Vagina (tissue), 2 donors: Measurements from ENCODE around the gene SGK1.
"Not testable (repeated sequence)": the region's sequence is repeated elsewhere in the genome, so short reads cannot be mapped to it uniquely, and the experiment has no call there.

ENCODE experiments used
- CTCF ChIP-seq, 3 experiments: fragments of 450-650 bp in 2 of 3; fragments of 200-600 bp in 1 of 3; sonication (generic) in 1 of 3; IDR thresholded peaks; one replicate each; pipeline ENCODE4 v1.5.1; 2017 to 2019; ENCODE audit warnings: antibody characterized with exemption in 3 of 3, mild to moderate bottlenecking in 2 of 3, moderate library complexity in 2 of 3
- POLR2A ChIP-seq, 2 donors: fragments of 450-650 bp; IDR thresholded peaks; one replicate each; pipeline ENCODE4 v1.6.1; 2017; ENCODE audit warnings: antibody characterized with exemption in 2 of 2, mild to moderate bottlenecking in 2 of 2, moderate library complexity in 2 of 2
- POLR2AphosphoS5 ChIP-seq, 2 donors: sonication (generic); formaldehyde crosslinking; IDR thresholded peaks; one replicate each; pipeline ENCODE4 v1.9.0; 2017; ENCODE audit warnings: antibody characterized with exemption in 2 of 2, mild to moderate bottlenecking in 2 of 2, low read depth in 1 of 2; ENCODE audit not compliant: insufficient read depth in 1 of 2

DNA sequence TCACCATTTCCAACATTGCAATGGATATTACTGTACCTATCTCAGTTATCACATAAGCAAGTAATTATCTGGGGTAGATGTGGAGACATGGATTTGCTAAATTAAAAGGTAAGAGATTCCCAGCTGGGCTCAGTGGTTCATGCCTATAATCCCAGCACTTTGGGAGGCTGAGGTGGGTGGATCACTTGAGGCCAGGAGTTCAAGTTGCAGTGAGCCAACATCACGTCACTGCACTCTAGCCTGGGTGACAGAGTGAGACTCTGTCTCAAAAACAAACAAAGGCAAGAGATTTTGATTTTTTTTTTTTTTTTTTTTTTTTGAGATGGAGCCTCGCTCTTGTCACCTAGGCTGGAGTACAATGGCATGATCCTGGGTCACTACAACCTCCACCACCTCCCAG is 62.6 kb downstream of the SGK1 start:
- TF ChIP-seq CTCF (IDR thresholded peaks at IDR 0.05); POLR2A (IDR thresholded peaks at IDR 0.05); POLR2AphosphoS5 (IDR thresholded peaks at IDR 0.05; ENCODE audit: insufficient read depth in 1 of 2, low read depth in 1 of 2): not testable (repeated sequence)
